ENCODE data around the gene MICAL2. TPM values are rescaled to one million over a fixed set of nuclear protein-coding genes. Genes with fewer than 3 reads are reported as not detected.

MICAL2 gene
- total and polyA plus RNA-seq, 2 donors (not counting 1 experiment from before 2014, with no cell fraction given) = 0.32 to 0.40 TPM

- peaks cover 22% of the 10 kb centered on the region for H3K27me3 Mint-ChIP-seq
- no peak overlapping the region for H3K4me3 Mint-ChIP-seq
- Histone ChIP-seq H3K27ac (ENCODE audit: low read length in 2 of 2) (no peak overlapping the region), H3K36me3 (replicated peaks in 1 of 2; ENCODE audit: control extremely low read depth in 1 of 2, control insufficient read depth in 1 of 2, extremely low read depth in 1 of 2, insufficient read depth in 2 of 2, low read length in 1 of 2) (no peaks in the 10 kb centered on the region), H3K9me3 (ENCODE audit: control extremely low read depth in 1 of 3, control insufficient read depth in 2 of 3, insufficient read depth in 1 of 3, low read length in 2 of 3) (peaks cover 0 to 3% (median 0%) of the 10 kb centered on the region in 3 donors), H3K9ac (ENCODE audit: low read length) (no peak overlapping the region), H3K79me2 (ENCODE audit: control insufficient read depth, insufficient read depth, low read length) (no peaks in the 10 kb centered on the region), H2AFZ (ENCODE audit: insufficient read depth, low read depth, low read length, poor library complexity, severe bottlenecking) (no peak overlapping the region), H3K4me3 (ENCODE audit: control extremely low read depth in 1 of 5, extremely low read depth in 1 of 5, insufficient read depth in 1 of 5, low read depth in 2 of 5, low read length in 4 of 5) (no peak overlapping the region), H4K20me1 (ENCODE audit: control insufficient read depth, insufficient read depth, low read length, poor library complexity, severe bottlenecking) (no peaks in the 10 kb centered on the region), H3K4me2 (replicated peaks; ENCODE audit: low read depth, low read length, poor library complexity, severe bottlenecking) (no peak overlapping the region), H3K4me1 (ENCODE audit: control insufficient read depth in 2 of 2, insufficient read depth in 2 of 2, low read length in 2 of 2) (no peaks in the 10 kb centered on the region), H3K27me3 (replicated peaks in 1 of 4; ENCODE audit: control extremely low read depth in 1 of 4, control insufficient read depth in 3 of 4, insufficient read depth in 4 of 4, low read length in 3 of 4) (no peaks in the 10 kb centered on the region)
- DNase-seq = no peak
- intact Hi-C loops (cut with micrococcal nuclease) = no loop called here
- ChIA-PET CTCF (interaction anchor here (0.8 kb wide), 1 partner anchor 33 kb away, joined by 3 read pairs; no protein-coding TSS in a partner anchor), POLR2A (no interaction called here)
- no peak overlapping the region for H3K27ac Mint-ChIP-seq
- H3K9me3 Mint-ChIP-seq (ENCODE audit: insufficient read depth) = no peaks in the 10 kb centered on the region
- no peak for ATAC-seq (ENCODE audit: low read depth)
- TF ChIP-seq CTCF (IDR thresholded peaks at IDR 0.05) = no peak
- TF ChIP-seq EZH2 (IDR thresholded peaks at IDR 0.05; ENCODE audit: borderline replicate concordance, insufficient read depth, low read depth, low read length, poor library complexity, severe bottlenecking) = no peak
- 92% methylated on average over 3 of the region's 4 CpGs for WGBS (ENCODE audit: insufficient coverage)
- H3K4me1 Mint-ChIP-seq = no peaks in the 10 kb centered on the region
Observed at GRCh38 chr11:12076840-12077534, 33.4 kb upstream of the MICAL2 start.

- Mint-ChIP-seq H3K27me3 (peaks cover 22% of the 10 kb centered on the region), H3K9me3 (ENCODE audit: insufficient read depth) (no peaks in the 10 kb centered on the region), H3K4me3 (no peak overlapping the region), H3K27ac (no peak overlapping the region), H3K4me1 (no peaks in the 10 kb centered on the region)
- H3K4me1 ChIP-seq (ENCODE audit: control insufficient read depth in 2 of 2, insufficient read depth in 2 of 2, low read length in 2 of 2) = no peaks in the 10 kb centered on the region
- peaks cover 0 to 3% (median 0%) of the 10 kb centered on the region in 3 donors for H3K9me3 ChIP-seq (ENCODE audit: control extremely low read depth in 1 of 3, control insufficient read depth in 2 of 3, insufficient read depth in 1 of 3, low read length in 2 of 3)
- H4K20me1 ChIP-seq (ENCODE audit: control insufficient read depth, insufficient read depth, low read length, poor library complexity, severe bottlenecking) = no peaks in the 10 kb centered on the region
- H3K79me2 ChIP-seq (ENCODE audit: control insufficient read depth, insufficient read depth, low read length) = no peaks in the 10 kb centered on the region
- 93% methylated on average over 6 of the region's 7 CpGs for WGBS (ENCODE audit: insufficient coverage)
- ChIA-PET POLR2A (no interaction called here), CTCF (no interaction called here)
- DNase-seq = no peak
- H3K27me3 ChIP-seq (replicated peaks in 1 of 4; ENCODE audit: control extremely low read depth in 1 of 4, control insufficient read depth in 3 of 4, insufficient read depth in 4 of 4, low read length in 3 of 4) = no peaks in the 10 kb centered on the region
- no peak overlapping the region for H3K9ac ChIP-seq (ENCODE audit: low read length)
- no peaks in the 10 kb centered on the region for H3K36me3 ChIP-seq (replicated peaks in 1 of 2; ENCODE audit: control extremely low read depth in 1 of 2, control insufficient read depth in 1 of 2, extremely low read depth in 1 of 2, insufficient read depth in 2 of 2, low read length in 1 of 2)
- intact Hi-C loops (cut with micrococcal nuclease) = no loop called here
- ATAC-seq (ENCODE audit: low read depth) = no peak
- H2AFZ ChIP-seq (ENCODE audit: insufficient read depth, low read depth, low read length, poor library complexity, severe bottlenecking) = no peak overlapping the region
- no peak for TF ChIP-seq EZH2 (IDR thresholded peaks at IDR 0.05; ENCODE audit: borderline replicate concordance, insufficient read depth, low read depth, low read length, poor library complexity, severe bottlenecking)
- TF ChIP-seq CTCF (IDR thresholded peaks at IDR 0.05) = no peak
- H3K4me3 ChIP-seq (ENCODE audit: control extremely low read depth in 1 of 5, extremely low read depth in 1 of 5, insufficient read depth in 1 of 5, low read depth in 2 of 5, low read length in 4 of 5) = no peak overlapping the region
- H3K4me2 ChIP-seq (replicated peaks; ENCODE audit: low read depth, low read length, poor library complexity, severe bottlenecking) = no peak overlapping the region
- H3K27ac ChIP-seq (ENCODE audit: low read length in 2 of 2) = no peak overlapping the region
Observed at GRCh38 chr11:12077535-12078280, 32.7 kb upstream of the MICAL2 start.

Data from B cell (primary cell).